Stimulated activated CD8-positive, alpha-beta memory T cell treated with anti-CD3 and anti-CD28 coated beads, Interleukin-4, amount 100 ng/mL, for 48 hours (primary cell): ENCODE measurements around the gene ADAMTS7.

Experiments
- DNase-seq: peaks from one replicate; pipeline ENCODE4 v3.0.0-alpha.2; 2020

Gene ADAMTS7

DNA sequence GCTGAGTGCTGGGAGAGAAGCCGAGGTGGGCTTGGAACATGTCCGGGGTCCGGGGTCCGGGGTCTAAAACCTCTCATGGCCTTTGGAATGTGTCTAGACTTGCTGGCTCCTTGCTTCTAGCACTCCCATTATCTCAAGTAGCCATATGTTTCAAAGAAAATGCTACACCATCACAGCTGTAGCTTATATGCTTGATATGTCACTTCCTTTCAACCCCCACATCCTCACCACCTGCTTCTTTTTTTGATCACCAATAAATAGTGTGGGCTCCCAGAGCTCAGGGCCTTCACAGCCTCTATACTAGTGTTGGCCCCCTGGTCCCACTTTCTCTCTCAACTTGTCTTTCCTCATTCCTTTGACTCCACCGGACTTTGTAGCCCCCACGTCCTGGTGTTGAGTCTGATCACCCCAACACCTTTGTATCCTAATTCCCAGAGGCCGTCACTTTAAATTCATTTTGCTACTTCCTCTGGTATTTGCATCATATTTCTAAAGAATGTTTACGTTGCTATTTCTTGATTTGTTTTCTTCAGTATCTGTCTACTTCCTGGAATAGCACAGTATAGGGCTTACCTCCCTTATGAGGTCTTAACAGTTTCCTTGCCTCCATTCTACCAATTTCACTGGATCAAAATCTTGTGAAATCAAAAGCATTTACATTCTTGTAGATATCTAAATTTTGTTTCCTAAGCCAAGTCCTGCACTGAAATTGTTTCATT lies 98.3 kb downstream of the ADAMTS7 start:
- DNase-seq, result no peak

DNA sequence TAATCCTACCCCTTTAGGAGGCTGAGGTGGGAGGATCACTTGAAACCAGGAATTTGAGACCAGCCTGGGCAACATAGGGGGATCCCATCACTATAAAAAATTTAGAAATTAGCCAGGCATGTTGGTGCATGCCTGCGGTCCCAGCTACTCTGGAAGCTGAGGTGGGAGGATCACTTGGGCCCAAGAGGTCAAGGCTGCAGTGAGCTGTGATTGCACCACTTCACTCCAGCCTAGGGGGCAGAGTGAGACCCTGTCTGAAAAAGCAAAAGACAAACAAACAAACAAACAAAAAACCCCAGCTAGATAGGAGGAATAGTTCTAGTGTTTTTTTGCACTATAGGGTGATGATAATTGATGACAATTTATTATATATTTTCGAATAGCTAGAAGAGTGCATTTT lies 99.6 kb downstream of the ADAMTS7 start:
- no peak for DNase-seq

DNA sequence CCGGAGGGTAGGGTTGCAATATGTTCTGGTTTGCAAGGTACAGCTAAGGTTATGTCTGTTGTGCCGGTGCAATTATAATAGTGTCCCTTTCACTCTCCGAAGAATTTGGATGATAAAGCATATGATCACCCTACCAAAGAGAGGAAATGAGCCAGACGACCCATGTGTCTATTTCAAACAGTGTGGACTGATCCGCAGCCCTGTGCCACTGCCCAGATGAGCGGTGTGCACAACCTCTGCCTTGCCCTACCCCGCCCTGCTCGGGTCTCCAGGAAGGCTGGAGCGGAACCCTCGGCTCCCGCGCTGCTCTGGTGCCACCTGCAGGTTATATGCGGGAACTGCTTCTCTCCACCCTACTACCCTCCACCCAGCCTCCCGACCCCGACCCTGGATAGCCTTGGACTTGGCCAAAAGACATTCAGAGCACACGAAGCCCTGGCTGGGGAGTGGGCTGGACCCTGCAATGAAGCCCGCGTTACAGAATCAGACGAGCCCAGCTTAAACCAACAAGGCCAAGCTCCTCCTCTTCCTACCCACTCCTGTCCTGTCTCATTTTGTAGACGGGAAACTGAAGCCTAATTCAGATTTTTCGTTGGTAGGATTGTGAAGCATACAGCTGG lies 101.9 kb downstream of the ADAMTS7 start:
- DNase-seq, result peak; percentile 84
